Transverse colon (tissue), 4 donors: Measurements from ENCODE around the gene NLRP4. TPM values are rescaled to one million over a fixed set of nuclear protein-coding genes. Genes with fewer than 3 reads are reported as not detected.

Experiments
- DNase-seq: peaks from one replicate; pipeline ENCODE4 v3.0.0-alpha.2; 2019
- H3K27ac ChIP-seq, 4 donors: fragments of 200-600 bp; sonication (generic); 2 replicates each; pipeline ENCODE4 v1.5.1; 2016 to 2018; ENCODE audit warnings: inconsistent platforms in 4 of 4
- H3K27me3 ChIP-seq: fragments of 200-600 bp; sonication (generic); 2 replicates; pipeline ENCODE4 v1.5.1; 2017; ENCODE audit warnings: inconsistent platforms
- H3K36me3 ChIP-seq, 4 donors: fragments of 200-600 bp; sonication (generic); 2 replicates each; pipeline ENCODE4 v1.5.1; 2017 to 2019; ENCODE audit warnings: inconsistent platforms in 4 of 4
- H3K4me1 ChIP-seq, 4 donors: fragments of 200-600 bp; sonication (generic); 2 replicates each; pipeline ENCODE4 v1.5.1; 2017 to 2020; ENCODE audit warnings: inconsistent platforms in 4 of 4
- H3K4me3 ChIP-seq, 4 donors: fragments of 200-600 bp; sonication (generic); 1 replicate in 1 of 4; 2 replicates in 3 of 4; pipeline versions ENCODE4 v1.5.1 to v1.6.1; 2017 to 2019; ENCODE audit warnings: inconsistent platforms in 4 of 4
- H3K9me3 ChIP-seq, 2 donors: fragments of 200-600 bp; sonication (generic); 2 replicates each; pipeline ENCODE4 v1.5.1; 2017 to 2019; ENCODE audit warnings: inconsistent platforms in 2 of 2
- CTCF ChIP-seq, 5 experiments: fragments of 200-600 bp in 3 of 5; fragments of 450-650 bp in 2 of 5; sonication (generic) in 3 of 5; IDR thresholded peaks; 1 replicate in 2 of 5; 2 replicates in 3 of 5; pipeline ENCODE4 v1.5.1; 2016 to 2017; ENCODE audit warnings: antibody characterized with exemption in 5 of 5, inconsistent platforms in 3 of 5, mild to moderate bottlenecking in 2 of 5, moderate library complexity in 1 of 5
- EP300 ChIP-seq: sonication (generic); formaldehyde crosslinking; IDR thresholded peaks from one replicate; pipeline ENCODE4 v1.6.1; 2017; ENCODE audit warnings: antibody characterized with exemption, low read depth
- POLR2A ChIP-seq: fragments of 450-650 bp; IDR thresholded peaks from one replicate; pipeline ENCODE4 v1.6.1; 2016; ENCODE audit warnings: antibody characterized with exemption, mild to moderate bottlenecking, moderate library complexity
- POLR2AphosphoS5 ChIP-seq, 3 donors: sonication (generic); formaldehyde crosslinking; IDR thresholded peaks; one replicate each; pipeline ENCODE4 v1.6.1; 2016; ENCODE audit warnings: antibody characterized with exemption in 3 of 3
- WGBS, 2 donors: methylation state at CpG; one replicate each; pipeline ENCODE4 v1.1.5; 2018; ENCODE audit warnings: low coverage in 1 of 2; 5-methylcytosine and 5-hydroxymethylcytosine counted together
- in situ Hi-C, 4 donors: fragments of 200-750 bp; cut with MboI; loops; one replicate each; pipeline versions ENCODE4 v1.15.0 to v1.15.1; 2017; ENCODE audit warnings: low sequenced_read_pairs in 3 of 4, low pct_ligation_motif_present in 1 of 4, low pct_unique_long_range_greater_than_20kb in 1 of 4
- intact Hi-C: fragments of 100-400 bp; cut with DNase I; formaldehyde crosslinking; loops from one replicate; pipeline ENCODE4 v1.15.1; 2023; ENCODE audit warnings: low total_unique reads
- total RNA-seq, 4 donors: library from RNA; depleted of rRNA; stranded (reverse); fragments of >200 nt; gene quantifications; one replicate each; pipeline ENCODE4 v1.1.0, GENCODE V29; 2016

Gene NLRP4
- total RNA-seq, 4 donors from 2014 or later = not detected

GRCh38 chr19:55809381-55810058, 26.8 kb upstream of the NLRP4 start:
- peak; percentile 21 to 69 (median 49) for TF ChIP-seq CTCF (IDR thresholded peaks at IDR 0.05)
- TF ChIP-seq POLR2A = no peak
- no peaks in the 10 kb centered on the region for H3K27me3 ChIP-seq
- in situ Hi-C loops (no loop called here), intact Hi-C loops (no loop called here)
- DNase-seq = peak; percentile 71
- no peak overlapping the region for H3K27ac ChIP-seq
- WGBS, 2 donors = 28% methylated on average over 20 of the region's 20 CpGs; no CpG with 5 or more reads in 1 of the 2 donors
- H3K9me3 ChIP-seq = no peaks in the 10 kb centered on the region
- H3K4me3 ChIP-seq = no peak overlapping the region
- H3K36me3 ChIP-seq = no peaks in the 10 kb centered on the region
- no peaks in the 10 kb centered on the region for H3K4me1 ChIP-seq

GRCh38 chr19:55811340-55811739, 25.0 kb upstream of the NLRP4 start:
- H3K4me3 ChIP-seq = no peak overlapping the region
- in situ Hi-C loops (no loop called here), intact Hi-C loops (no loop called here)
- peaks cover 3% of the 10 kb centered on the region for H3K27me3 ChIP-seq
- 68% methylated on average over 3 of the region's 3 CpGs for WGBS, 2 donors
- H3K27ac ChIP-seq = no peak overlapping the region
- no peaks in the 10 kb centered on the region for H3K9me3 ChIP-seq
- H3K4me1 ChIP-seq = no peaks in the 10 kb centered on the region
- TF ChIP-seq EP300 (no peak), POLR2A (no peak)
- no peaks in the 10 kb centered on the region for H3K36me3 ChIP-seq
- DNase-seq = no peak

GRCh38 chr19:55812449-55812848, 23.9 kb upstream of the NLRP4 start:
- no peak for DNase-seq
- no peak overlapping the region for H3K4me3 ChIP-seq
- TF ChIP-seq CTCF (IDR thresholded peaks at IDR 0.05) (no peak), POLR2A (no peak), EP300 (no peak), POLR2AphosphoS5 (IDR thresholded peaks at IDR 0.05) (no peak)
- in situ Hi-C loops = no loop called here
- H3K4me1 ChIP-seq = no peaks in the 10 kb centered on the region
- H3K9me3 ChIP-seq = no peaks in the 10 kb centered on the region
- peaks cover 3% of the 10 kb centered on the region for H3K27me3 ChIP-seq
- H3K36me3 ChIP-seq = no peaks in the 10 kb centered on the region
- H3K27ac ChIP-seq = no peak overlapping the region
- intact Hi-C loops = no loop called here
- WGBS, 2 donors = 48 to 50% methylated on average over 6 to 7 of the region's 7 CpGs

DNA sequence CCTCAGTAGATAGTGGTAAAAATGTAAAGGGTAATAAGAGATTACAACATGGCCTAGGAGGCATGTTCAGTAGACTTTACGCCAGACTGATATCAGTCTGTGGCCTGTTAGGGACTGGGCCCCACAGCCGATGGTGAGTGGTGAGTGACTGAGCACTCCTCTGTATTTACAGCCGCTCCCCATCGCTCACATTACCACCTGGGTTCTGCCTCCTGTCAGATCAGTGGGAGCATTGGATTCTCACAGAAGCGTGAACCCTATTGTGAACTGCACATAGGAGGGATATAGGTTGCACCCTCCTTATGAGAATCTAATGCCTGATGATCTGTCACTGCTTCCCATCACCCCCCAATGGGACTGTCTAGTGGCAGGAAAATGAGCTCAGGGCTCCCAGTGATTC, 22.4 kb upstream of the NLRP4 start:
- no peak for TF ChIP-seq CTCF (IDR thresholded peaks at IDR 0.05)
- no peak for TF ChIP-seq POLR2AphosphoS5 (IDR thresholded peaks at IDR 0.05)
- no peak for TF ChIP-seq POLR2A
- no peak for TF ChIP-seq EP300
- in situ Hi-C loops (no loop called here), intact Hi-C loops (no loop called here)
- H3K9me3 ChIP-seq = no peaks in the 10 kb centered on the region
- no peaks in the 10 kb centered on the region for H3K4me1 ChIP-seq
- DNase-seq = no peak
- peaks cover 3% of the 10 kb centered on the region for H3K27me3 ChIP-seq
- H3K4me3 ChIP-seq = no peak overlapping the region
- H3K36me3 ChIP-seq = no peaks in the 10 kb centered on the region
- WGBS, 2 donors = 83 to 98% methylated on average over 2 to 5 of the region's 5 CpGs
- no peak overlapping the region for H3K27ac ChIP-seq

- TF ChIP-seq EP300 (no peak), POLR2AphosphoS5 (IDR thresholded peaks at IDR 0.05) (no peak), CTCF (IDR thresholded peaks at IDR 0.05) (no peak), POLR2A (no peak)
- Histone ChIP-seq H3K27me3 (peaks cover 3% of the 10 kb centered on the region), H3K4me3 (no peak overlapping the region), H3K4me1 (no peaks in the 10 kb centered on the region), H3K9me3 (no peaks in the 10 kb centered on the region), H3K27ac (no peak overlapping the region), H3K36me3 (no peaks in the 10 kb centered on the region)
- 24 to 79% methylated on average over 3 of the region's 3 CpGs for WGBS, 2 donors
- intact Hi-C loops (no loop called here), in situ Hi-C loops (no loop called here)
- DNase-seq = no peak
Measured at GRCh38 chr19:55820037-55820436, 16.3 kb upstream of the NLRP4 start.
